ENCODE data around the gene TAS2R4.
A peak's percentile ranks its signal among the peaks of the same experiment; 100 is the strongest.
"Not testable (repeated sequence)": the region's sequence is repeated elsewhere in the genome, so short reads cannot be mapped to it uniquely, and the experiment has no call there.

TAS2R4 gene

GRCh38 chr7:141776374-141776773 lies at the start of gene TAS2R4:
Gene TAS2R4 (plus strand): TSS chr7:141776674. CDS start chr7:141778489, 1,815 bp downstream.
- no peak for DNase-seq

GRCh38 chr7:141729020-141729419 lies 47.5 kb upstream of the TAS2R4 start:
- no peak for DNase-seq

DNA sequence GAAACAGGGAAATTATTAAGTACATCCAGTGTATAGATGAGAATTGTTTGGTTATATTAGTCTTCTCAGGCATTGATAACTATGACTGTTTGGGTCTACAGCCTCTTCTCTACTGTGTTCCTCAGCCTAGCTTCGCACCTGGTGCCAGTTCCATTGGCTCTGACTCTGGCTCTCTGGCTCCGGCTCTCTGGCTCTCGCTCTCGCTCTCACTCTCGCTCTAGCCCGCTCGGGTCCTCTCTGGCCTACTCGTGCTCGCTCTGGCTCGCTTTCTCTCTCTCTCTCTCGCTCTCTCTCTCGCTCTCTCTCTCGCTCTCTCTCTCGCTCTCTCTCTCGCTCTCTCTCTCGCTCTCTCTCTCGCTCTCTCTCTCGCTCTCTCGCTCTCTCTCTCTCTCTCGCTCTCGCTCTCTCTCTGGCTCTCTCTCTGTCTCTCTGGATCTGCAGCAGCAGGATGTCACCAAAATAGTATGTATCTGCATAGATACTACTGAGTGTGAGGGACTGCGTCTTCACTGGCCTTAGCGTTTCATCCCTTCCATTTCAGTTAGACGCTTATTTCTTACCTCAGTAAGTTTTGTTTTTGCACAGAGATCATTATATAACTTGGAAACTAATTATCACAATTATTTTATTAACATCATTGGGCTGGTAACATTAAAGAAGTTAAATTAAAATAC lies 44.9 kb upstream of the TAS2R4 start:
- DNase-seq: no peak

DNA sequence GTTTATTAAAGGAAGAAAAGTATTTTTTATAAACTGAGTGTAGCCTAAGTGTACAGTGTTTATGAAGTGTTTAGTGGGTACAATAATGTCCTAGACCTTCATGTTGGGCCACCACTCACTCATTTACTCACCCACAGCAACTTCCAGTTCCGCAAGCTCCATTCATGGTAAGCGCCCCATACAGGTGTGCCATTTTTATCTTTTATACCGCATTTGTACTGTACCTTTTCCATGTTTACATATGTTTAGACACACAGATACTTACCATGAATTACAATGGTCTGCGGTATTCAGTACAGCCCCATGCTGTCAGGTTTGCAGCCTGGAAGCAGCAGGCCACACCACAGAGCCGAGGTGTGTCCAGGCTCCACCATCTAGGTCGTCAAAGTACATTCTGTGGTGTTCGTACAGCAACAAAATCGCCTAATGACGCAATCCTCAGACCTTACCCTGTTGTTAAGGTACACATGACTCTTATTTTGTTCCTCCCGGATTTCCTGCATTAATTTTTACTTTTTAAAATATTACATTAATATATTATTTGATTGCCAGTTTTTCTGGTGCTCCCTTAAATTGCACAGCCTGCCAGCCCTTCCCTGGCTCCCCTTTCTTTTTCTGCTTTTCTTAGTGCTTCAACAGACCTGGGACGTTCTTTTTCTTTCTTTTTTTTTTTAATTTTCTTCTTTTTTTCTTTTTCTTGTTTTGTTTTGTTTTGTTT lies 39.2 kb upstream of the TAS2R4 start:
- DNase-seq: no peak

DNA sequence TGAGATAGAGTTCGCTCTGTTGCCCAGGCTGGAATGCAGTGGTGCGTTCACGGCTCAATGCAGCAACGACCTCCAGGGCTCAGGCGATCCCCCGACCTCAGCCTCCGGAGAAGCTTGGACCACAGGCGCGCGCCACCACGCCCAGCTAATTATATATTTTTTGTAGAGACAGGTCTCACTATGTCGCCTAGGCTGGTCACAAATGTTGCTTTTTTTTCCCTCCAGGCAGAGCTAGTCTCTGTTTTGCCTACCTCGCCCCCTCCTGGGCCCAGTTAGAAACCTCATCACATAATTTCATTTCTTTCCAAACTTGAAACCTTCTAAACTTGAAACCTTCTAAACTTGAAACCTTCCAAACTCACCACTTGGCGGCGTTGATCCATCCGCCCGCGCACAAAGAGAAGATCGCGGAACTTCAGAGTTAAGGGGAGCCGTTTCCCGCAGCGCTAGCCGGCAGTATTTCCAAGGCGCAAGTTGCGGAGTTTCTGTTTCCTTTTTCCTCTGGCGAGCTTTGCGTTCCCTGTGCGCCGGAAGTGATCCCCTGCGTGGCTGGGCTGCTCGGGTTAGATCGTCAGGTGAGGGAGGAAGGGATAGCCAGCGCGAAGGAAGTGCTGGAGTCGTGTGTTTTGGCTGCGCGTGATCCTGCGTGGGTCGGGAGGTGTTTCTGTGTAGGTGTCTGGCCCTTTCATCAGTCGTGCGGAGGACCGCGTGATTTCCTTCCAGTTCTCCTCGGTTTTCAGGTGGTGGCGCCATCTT lies 38.5 kb upstream of the TAS2R4 start, which contains the start of gene SSBP1:
Gene SSBP1, plus strand, starts transcription at position 523 of the 756 bp plus-strand sequence. CDS start 809 bp downstream, outside the sequence.
- DNase-seq: peak; percentile 93 to 98

- no peak for DNase-seq
These were observed 37.9 kb upstream of the TAS2R4 start for GRCh38 chr7:141738592-141739013.

GRCh38 chr7:141739250-141739649 lies 37.2 kb upstream of the TAS2R4 start:
- DNase-seq: no peak

GRCh38 chr7:141742229-141742628 lies 34.2 kb upstream of the TAS2R4 start:
- no peak for DNase-seq

DNA sequence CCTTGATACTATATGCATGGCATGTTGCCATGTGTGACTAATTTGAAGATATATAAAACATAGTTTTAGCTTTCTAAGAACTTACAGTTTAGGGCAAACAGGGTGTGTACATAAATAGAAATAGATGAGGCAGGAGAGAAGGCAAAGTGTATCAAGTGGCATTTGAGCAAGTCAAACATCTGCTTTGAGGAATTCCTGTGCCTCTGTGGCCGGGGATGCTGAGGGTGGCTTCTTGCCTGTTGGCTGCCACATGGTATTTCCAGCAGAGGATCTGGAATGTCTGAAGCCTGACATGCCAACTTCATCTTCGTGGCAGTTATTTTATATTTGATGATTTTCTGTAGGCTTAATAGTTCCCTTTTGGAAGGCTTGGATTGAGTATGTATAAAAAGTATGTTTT lies 32.3 kb upstream of the TAS2R4 start:
- DNase-seq: no peak

- DNase-seq: peak in 1 of 2 experiments; percentile 15
These were observed 28.1 kb upstream of the TAS2R4 start for GRCh38 chr7:141748396-141748795.

DNA sequence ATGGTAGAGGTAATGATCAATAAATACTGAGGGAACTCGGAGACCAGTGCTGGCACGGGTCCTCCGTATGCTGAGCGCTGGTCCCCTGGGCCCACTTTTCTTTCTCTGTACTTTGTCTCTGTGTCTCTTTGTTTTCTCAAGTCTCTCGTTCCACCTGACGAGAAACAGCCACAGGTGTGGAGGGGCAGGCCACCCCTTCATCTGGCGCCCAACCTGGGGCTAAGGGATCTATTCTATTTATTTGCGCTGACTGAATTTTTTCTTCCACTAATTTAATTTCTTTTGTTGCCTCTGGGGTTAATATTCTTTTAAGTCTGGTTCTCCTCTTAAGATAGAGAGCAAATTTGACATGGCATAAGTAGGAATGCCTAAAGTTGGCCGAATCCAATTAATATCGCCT lies 24.6 kb upstream of the TAS2R4 start:
- DNase-seq: not testable (repeated sequence)

- no peak for DNase-seq
These were observed 23.8 kb upstream of the TAS2R4 start for GRCh38 chr7:141752634-141753033.

DNA sequence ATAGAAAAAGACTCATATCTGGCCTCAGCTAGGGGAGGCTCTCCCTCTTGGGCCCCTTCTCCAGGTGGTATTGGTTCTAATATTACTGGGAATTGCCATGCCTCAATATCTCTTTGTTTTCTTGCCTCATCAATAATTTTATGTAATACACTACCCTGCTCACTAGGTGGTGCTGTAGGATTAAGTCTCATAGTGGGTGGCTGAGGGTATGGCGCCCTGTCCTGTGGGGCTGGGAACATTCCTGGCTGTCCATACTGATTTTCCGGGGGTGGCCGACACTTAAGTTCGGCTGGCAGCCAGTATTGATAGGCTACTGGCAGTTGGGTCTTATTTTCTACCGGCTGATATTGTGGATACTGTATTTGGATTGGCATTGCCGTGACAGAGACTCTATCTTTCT lies 21.5 kb upstream of the TAS2R4 start:
- DNase-seq: peak in 1 of 2 experiments; percentile 16

- DNase-seq: no peak
These were observed 12.7 kb upstream of the TAS2R4 start, which contains the start of gene TAS2R3 for GRCh38 chr7:141763797-141764196. Gene TAS2R3 (plus strand): TSS chr7:141764097. CDS start chr7:141764159, 62 bp downstream.

- not testable (repeated sequence) for DNase-seq
These were observed 6.3 kb upstream of the TAS2R4 start for GRCh38 chr7:141770083-141770583.

GRCh38 chr7:141785706-141786552 lies 9.5 kb downstream of the TAS2R4 start:
- peak in 1 of 2 experiments; percentile 47 for DNase-seq

DNA sequence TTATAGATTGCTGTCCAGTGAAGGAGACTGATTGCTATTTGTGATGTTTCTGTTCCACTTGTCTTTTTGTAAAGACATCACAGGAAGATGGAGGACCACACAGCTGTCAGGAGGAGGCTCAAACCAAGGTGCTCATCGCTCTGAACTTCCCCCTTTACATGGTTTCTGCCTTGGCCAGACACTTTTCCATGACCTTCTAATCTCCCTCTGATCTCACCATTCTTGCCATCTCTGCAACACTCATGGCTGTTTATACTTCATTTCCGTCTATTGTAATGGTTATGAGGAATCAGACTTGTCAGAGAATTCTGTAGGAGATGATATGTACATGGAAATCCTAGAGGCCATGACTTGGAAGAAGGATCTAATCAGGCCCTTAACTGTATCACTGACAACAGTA lies 11.8 kb downstream of the TAS2R4 start:
- DNase-seq: no peak

- DNase-seq: no peak
These were observed 13.4 kb downstream of the TAS2R4 start, which contains the start of gene TAS2R5 for GRCh38 chr7:141789917-141790316. Gene TAS2R5 (plus strand): TSS chr7:141790217. CDS start chr7:141790362, 145 bp downstream.

- no peak for DNase-seq
These were observed 16.1 kb downstream of the TAS2R4 start for GRCh38 chr7:141792526-141792925.

DNA sequence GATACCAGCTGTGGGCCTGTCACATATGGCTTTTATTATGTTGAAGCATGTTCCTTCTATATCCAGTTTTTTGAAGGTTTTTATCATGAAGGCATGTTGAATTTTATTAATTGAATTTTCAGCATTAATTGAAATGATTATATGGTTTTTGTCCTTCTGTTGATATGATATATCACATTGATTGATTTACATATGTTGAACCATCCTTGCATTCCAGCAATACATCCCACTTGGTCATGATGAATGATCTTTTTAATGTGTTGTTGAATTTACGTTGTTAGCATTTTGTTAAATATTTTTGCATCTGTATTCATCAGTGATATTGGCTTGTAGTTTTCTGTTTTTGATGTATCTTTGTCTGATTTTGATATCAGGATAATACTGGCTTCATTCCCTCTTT lies 43.6 kb downstream of the TAS2R4 start:
- no peak for DNase-seq

DNA sequence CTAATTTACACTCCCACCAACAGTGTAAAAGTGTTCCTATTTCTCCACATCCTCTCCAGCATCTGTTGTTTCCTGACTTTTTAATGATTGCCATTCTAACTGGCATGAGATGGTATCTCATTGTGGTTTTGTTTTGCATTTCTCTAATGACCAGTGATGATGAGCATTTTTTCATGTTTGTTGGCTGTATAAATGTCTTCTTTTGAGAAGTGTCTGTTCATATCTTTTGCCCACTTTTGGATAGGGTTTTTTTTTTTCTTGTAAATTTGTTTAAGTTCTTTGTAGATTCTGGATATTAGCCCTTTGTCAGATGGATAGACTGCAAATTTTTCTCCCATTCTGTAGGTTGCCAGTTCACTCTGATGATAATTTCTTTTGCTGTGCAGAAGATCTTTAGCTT lies 46.0 kb downstream of the TAS2R4 start:
- not testable (repeated sequence) for DNase-seq

Data from SW 1271 (cell line).